GM12878 (cell line): ENCODE results near the gene EMX1. TPM values are rescaled to one million over a fixed set of nuclear protein-coding genes. Genes with fewer than 3 reads are reported as not detected.

ENCODE experiments used
- HCFC1 ChIP-seq: fragments of 150-350 bp; IDR thresholded peaks from 2 replicates; pipeline ENCODE4 v1.6.1; 2014; ENCODE audit warnings: low read length
- MYC ChIP-seq: IDR thresholded peaks from 2 replicates; pipeline ENCODE4 v1.6.1; 2011; ENCODE audit warnings: mild to moderate bottlenecking, low read length, moderate library complexity, inconsistent platforms; ENCODE audit not compliant: insufficient read depth, insufficient replicate concordance, insufficient read length, severe bottlenecking
- NFYB ChIP-seq: IDR thresholded peaks from 2 replicates; pipeline ENCODE4 v1.6.1; 2011; ENCODE audit warnings: low read depth, mild to moderate bottlenecking, low read length, improper control_type of control experiment, moderate library complexity; ENCODE audit not compliant: insufficient read depth
- PRDM15 ChIP-seq: fragments of 450-650 bp; formaldehyde crosslinking; IDR thresholded peaks from 2 replicates; pipeline ENCODE4 v1.4.0; 2020; ENCODE audit warnings: mild to moderate bottlenecking, moderate library complexity
- SREBF2 ChIP-seq: IDR thresholded peaks from 2 replicates; pipeline ENCODE4 v1.6.1; 2012; ENCODE audit warnings: mild to moderate bottlenecking, low read length
- TCF3 ChIP-seq: IDR thresholded peaks from 2 replicates; pipeline ENCODE4 v1.6.1; 2012; ENCODE audit warnings: low read depth, mild to moderate bottlenecking, low read length, borderline replicate concordance; ENCODE audit not compliant: insufficient read depth
- polyA plus RNA-seq, 11 experiments: library from polyadenylated mRNA; depleted of rRNA in 4 of 11; unstranded in 6 of 11; stranded (reverse) in 5 of 11; fragments of >200 nt; fragmentation: Nextera tagmentation in 4 of 11; fragmentation: Illumina TruSeq in 1 of 11; extraction: Ambion mirVana in 4 of 11; extraction: Trizol in 1 of 11; gene quantifications; 1 replicate in 1 of 11; 2 replicates in 10 of 11; pipeline versions ENCODE4 v1.2.1 to v1.2.3, GENCODE V29; 2011 to 2016; ENCODE audit warnings: inconsistent platforms in 2 of 11, missing spikeins in 2 of 11, low read depth in 1 of 11
- total RNA-seq, 4 experiments: library from RNA; depleted of rRNA in 3 of 4; stranded (reverse); fragments of >200 nt in 3 of 4; fragmentation: Illumina TruSeq in 1 of 4; extraction: Trizol in 1 of 4; gene quantifications; 2 replicates each; pipeline versions ENCODE4 v1.2.1 to v1.2.3, GENCODE V29; 2013 to 2021

Gene EMX1
- total and polyA plus RNA-seq, 10 of the 15 experiments (the other 5 are each of a cell fraction or from before 2014, with no cell fraction given) = 0.07 to 5.1 (median 1.2) TPM; not detected in 1

GRCh38 chr2:72984172-72984671 lies 66.9 kb downstream of the EMX1 start (continued):
- TF ChIP-seq PRDM15 (CRISPR knock-in tag) = no peak
- no peak for TF ChIP-seq HCFC1
- no peak for TF ChIP-seq NFYB
- no peak for TF ChIP-seq SREBF2
- no peak for TF ChIP-seq TCF3
- no peak for TF ChIP-seq MYC
- TF ChIP-seq, all 136 proteins: peak for 0

Other genes with a start within 250 kb of the EMX1 start
- 1.1 and 1.3 TPM in 2 replicates for gene EXOC6B, start 91.5 kb upstream of the EMX1 start, total RNA-seq (2014; rRNA removed)
- gene EXOC6B, start 91.5 kb upstream of the EMX1 start, total RNA-seq (2014; rRNA removed; fragmentation: Illumina TruSeq; extraction: Trizol) = 1.1 TPM in 2 replicates
- 1.8 and 2.3 TPM in 2 replicates for gene EXOC6B, start 91.5 kb upstream of the EMX1 start, total RNA-seq (2021)
- gene EXOC6B, start 91.5 kb upstream of the EMX1 start, polyA plus RNA-seq (2011; rRNA removed) = 2.2 and 2.3 TPM in 2 replicates
- 1.1 and 1.2 TPM in 2 replicates for gene EXOC6B, start 91.5 kb upstream of the EMX1 start, polyA plus RNA-seq (2014; fragmentation: Illumina TruSeq; extraction: Trizol)
- under 1 TPM; 0.23 to 0.27 TPM for gene EXOC6B, start 91.5 kb upstream of the EMX1 start, polyA plus RNA-seq (2014; fragmentation: Nextera tagmentation; extraction: Ambion mirVana)
- 0.72 and 2.1 TPM in 2 replicates for gene EXOC6B, start 91.5 kb upstream of the EMX1 start, polyA plus RNA-seq (2014; rRNA removed)
- 1 to 10 TPM; 1.2 to 1.5 TPM for gene EXOC6B, start 91.5 kb upstream of the EMX1 start, polyA plus RNA-seq (2016; fragmentation: Nextera tagmentation; extraction: Ambion mirVana)
- gene SPR, start 30.1 kb upstream of the EMX1 start, total RNA-seq (2014; rRNA removed) = 3.6 and 4.1 TPM in 2 replicates
- 1.8 and 2.0 TPM in 2 replicates for gene SPR, start 30.1 kb upstream of the EMX1 start, total RNA-seq (2014; rRNA removed; fragmentation: Illumina TruSeq; extraction: Trizol)
- 2.9 TPM in 2 replicates for gene SPR, start 30.1 kb upstream of the EMX1 start, total RNA-seq (2021)
- gene SPR, start 30.1 kb upstream of the EMX1 start, polyA plus RNA-seq (2011; rRNA removed) = 6.3 and 7.8 TPM in 2 replicates
- gene SPR, start 30.1 kb upstream of the EMX1 start, polyA plus RNA-seq (2014; fragmentation: Illumina TruSeq; extraction: Trizol) = 1.1 and 1.8 TPM in 2 replicates
- 1 to 10 TPM in 1 of 2 experiments, under 1 TPM in 1; 0.68 to 1.3 TPM for gene SPR, start 30.1 kb upstream of the EMX1 start, polyA plus RNA-seq (2014; fragmentation: Nextera tagmentation; extraction: Ambion mirVana)
- gene SPR, start 30.1 kb upstream of the EMX1 start, polyA plus RNA-seq (2014; rRNA removed) = 2.1 and 2.4 TPM in 2 replicates
- gene SPR, start 30.1 kb upstream of the EMX1 start, polyA plus RNA-seq (2016; fragmentation: Nextera tagmentation; extraction: Ambion mirVana) = 1 to 10 TPM; 4.3 to 6.4 TPM
- 7.4 and 10.7 TPM in 2 replicates for gene SFXN5, start 154.2 kb downstream of the EMX1 start, total RNA-seq (2014; rRNA removed)
- gene SFXN5, start 154.2 kb downstream of the EMX1 start, total RNA-seq (2014; rRNA removed; fragmentation: Illumina TruSeq; extraction: Trizol) = 6.4 and 7.4 TPM in 2 replicates
- 11.5 and 12.2 TPM in 2 replicates for gene SFXN5, start 154.2 kb downstream of the EMX1 start, total RNA-seq (2021)
- 5.8 and 13.4 TPM in 2 replicates for gene SFXN5, start 154.2 kb downstream of the EMX1 start, polyA plus RNA-seq (2011; rRNA removed)
- gene SFXN5, start 154.2 kb downstream of the EMX1 start, polyA plus RNA-seq (2014; fragmentation: Illumina TruSeq; extraction: Trizol) = 11.7 and 15.4 TPM in 2 replicates
- gene SFXN5, start 154.2 kb downstream of the EMX1 start, polyA plus RNA-seq (2014; fragmentation: Nextera tagmentation; extraction: Ambion mirVana) = 1 to 10 TPM; 3.3 to 4.0 TPM
- gene SFXN5, start 154.2 kb downstream of the EMX1 start, polyA plus RNA-seq (2014; rRNA removed) = 10.3 and 10.6 TPM in 2 replicates
- 10 to 100 TPM; 15.7 to 15.9 TPM for gene SFXN5, start 154.2 kb downstream of the EMX1 start, polyA plus RNA-seq (2016; fragmentation: Nextera tagmentation; extraction: Ambion mirVana)
- gene RAB11FIP5, start 195.4 kb downstream of the EMX1 start, total RNA-seq (2014; rRNA removed) = not detected in 2 replicates
- gene RAB11FIP5, start 195.4 kb downstream of the EMX1 start, total RNA-seq (2014; rRNA removed; fragmentation: Illumina TruSeq; extraction: Trizol) = not detected in 2 replicates
- gene RAB11FIP5, start 195.4 kb downstream of the EMX1 start, total RNA-seq (2021) = 0.05 and 0.08 TPM in 2 replicates
- 0.01 and 0.20 TPM in 2 replicates for gene RAB11FIP5, start 195.4 kb downstream of the EMX1 start, polyA plus RNA-seq (2011; rRNA removed)
- not detected in 2 replicates for gene RAB11FIP5, start 195.4 kb downstream of the EMX1 start, polyA plus RNA-seq (2014; fragmentation: Illumina TruSeq; extraction: Trizol)
- gene RAB11FIP5, start 195.4 kb downstream of the EMX1 start, polyA plus RNA-seq (2014; fragmentation: Nextera tagmentation; extraction: Ambion mirVana) = under 1 TPM in 1 of 2 experiments, not detected in 1; 0.07 TPM
- gene RAB11FIP5, start 195.4 kb downstream of the EMX1 start, polyA plus RNA-seq (2014; rRNA removed) = 0.03 and 0.08 TPM in 2 replicates
- not detected for gene RAB11FIP5, start 195.4 kb downstream of the EMX1 start, polyA plus RNA-seq (2016; fragmentation: Nextera tagmentation; extraction: Ambion mirVana)